CD14-positive monocyte (primary cell): ENCODE measurements around the gene NRXN3. TPM values are rescaled to one million over a fixed set of nuclear protein-coding genes. Genes with fewer than 3 reads are reported as not detected.

Experiments
- DNase-seq, 3 donors: peaks; one replicate each; pipeline ENCODE4 v3.0.0-alpha.2; 2011 to 2022
- H2AFZ ChIP-seq: 2 replicates; pipeline ENCODE4 v1.6.0; 2012; ENCODE audit warnings: mild to moderate bottlenecking, low read depth, low read length, inconsistent platforms; ENCODE audit not compliant: insufficient read depth, poor library complexity, severe bottlenecking
- H3K27ac ChIP-seq, 2 donors: 1 replicate in 1 of 2; 2 replicates in 1 of 2; pipeline ENCODE4 v1.5.1; 2012 to 2013; ENCODE audit warnings: low read length in 2 of 2, control low read depth in 1 of 2, inconsistent platforms in 1 of 2, low read depth in 1 of 2, mild to moderate bottlenecking in 1 of 2
- H3K27me3 ChIP-seq, 2 donors: one replicate each; pipeline versions ENCODE4 v1.6.0 to v1.6.1; 2011 to 2013; ENCODE audit warnings: low read length in 2 of 2; ENCODE audit not compliant: control insufficient read depth in 2 of 2, insufficient read depth in 2 of 2
- H3K36me3 ChIP-seq, 2 donors: replicated peaks in 1 of 2; 1 replicate in 1 of 2; 2 replicates in 1 of 2; pipeline versions ENCODE4 v1.5.1 to v1.6.1; 2012 to 2013; ENCODE audit warnings: low read length in 2 of 2, control low read depth in 1 of 2, inconsistent platforms in 1 of 2, mild to moderate bottlenecking in 1 of 2; ENCODE audit not compliant: insufficient read depth in 2 of 2, control insufficient read depth in 1 of 2
- H3K4me1 ChIP-seq, 2 donors: 1 replicate in 1 of 2; 2 replicates in 1 of 2; pipeline versions ENCODE4 v1.5.1 to v1.6.1; 2012 to 2013; ENCODE audit warnings: low read length in 2 of 2, control low read depth in 1 of 2, inconsistent platforms in 1 of 2, mild to moderate bottlenecking in 1 of 2, moderate library complexity in 1 of 2; ENCODE audit not compliant: insufficient read depth in 2 of 2, control insufficient read depth in 1 of 2
- H3K4me2 ChIP-seq: replicated peaks from 2 replicates; pipeline ENCODE3; 2012; ENCODE audit warnings: low read length, moderate library complexity, mild to moderate bottlenecking; ENCODE audit not compliant: poor library complexity, severe bottlenecking; ENCODE audit errors: extremely low read depth
- H3K4me3 ChIP-seq, 3 experiments: fragments of 200-600 bp in 1 of 3; sonication (generic) in 1 of 3; replicated peaks in 1 of 3; 1 replicate in 2 of 3; 2 replicates in 1 of 3; pipeline ENCODE4 v1.5.1; 2011 to 2013; ENCODE audit warnings: low read length in 3 of 3, mild to moderate bottlenecking in 3 of 3, control low read depth in 2 of 3, low read depth in 2 of 3, inconsistent platforms in 1 of 3, moderate library complexity in 1 of 3
- H3K79me2 ChIP-seq: 2 replicates; pipeline ENCODE4 v1.6.0; 2012; ENCODE audit warnings: mild to moderate bottlenecking, control low read depth, inconsistent platforms, low read length, moderate library complexity; ENCODE audit not compliant: insufficient read depth
- H3K9ac ChIP-seq: 2 replicates; pipeline ENCODE4 v1.6.0; 2017; ENCODE audit warnings: low read length, mild to moderate bottlenecking; ENCODE audit not compliant: insufficient read depth, poor library complexity, severe bottlenecking
- H3K9me3 ChIP-seq, 2 donors: replicated peaks in 1 of 2; 1 replicate in 1 of 2; 2 replicates in 1 of 2; pipeline versions ENCODE4 v1.5.1 to v1.6.1; 2012 to 2013; ENCODE audit warnings: low read length in 2 of 2, control low read depth in 1 of 2; ENCODE audit not compliant: control insufficient read depth in 1 of 2, insufficient read depth in 1 of 2
- H4K20me1 ChIP-seq: 2 replicates; pipeline ENCODE4 v1.6.0; 2012; ENCODE audit warnings: mild to moderate bottlenecking, low read length, control low read depth, moderate library complexity; ENCODE audit not compliant: insufficient read depth
- H3K27ac Mint-ChIP-seq, 7 donors: one replicate each; pipeline ENCODE4 v1.8.0; 2020; ENCODE audit warnings: mild to moderate bottlenecking in 7 of 7, mixed read lengths in 7 of 7, moderate library complexity in 6 of 7, inconsistent platforms in 2 of 7
- H3K27me3 Mint-ChIP-seq, 3 donors: one replicate each; pipeline ENCODE4 v1.8.0; 2021 to 2022; ENCODE audit warnings: low read depth in 3 of 3, mild to moderate bottlenecking in 3 of 3, mixed read lengths in 3 of 3, moderate library complexity in 3 of 3, inconsistent platforms in 1 of 3
- H3K36me3 Mint-ChIP-seq, 2 donors: one replicate each; pipeline ENCODE4 v1.8.0; 2020; ENCODE audit warnings: mixed read lengths in 2 of 2, inconsistent platforms in 1 of 2, mild to moderate bottlenecking in 1 of 2
- H3K4me1 Mint-ChIP-seq: one replicate; pipeline ENCODE4 v1.8.0; 2020; ENCODE audit warnings: mild to moderate bottlenecking, mixed read lengths
- H3K4me3 Mint-ChIP-seq, 2 donors: one replicate each; pipeline ENCODE4 v1.8.0; 2020; ENCODE audit warnings: mild to moderate bottlenecking in 2 of 2, mixed read lengths in 2 of 2, moderate library complexity in 1 of 2
- H3K9me3 Mint-ChIP-seq, 7 donors: one replicate each; pipeline ENCODE4 v1.8.0; 2020 to 2022; ENCODE audit warnings: mixed read lengths in 7 of 7, mild to moderate bottlenecking in 6 of 7, moderate library complexity in 6 of 7, inconsistent platforms in 2 of 7
- CTCF ChIP-seq: fragments of 200-600 bp; IDR thresholded peaks from one replicate; pipeline ENCODE4 v1.8.0; 2022; ENCODE audit warnings: antibody characterized with exemption, mild to moderate bottlenecking
- WGBS: methylation state at CpG from one replicate; pipeline ENCODE4 v1.1.5; 2013; ENCODE audit warnings: missing lambda C conversion rate; ENCODE audit not compliant: insufficient coverage; 5-methylcytosine and 5-hydroxymethylcytosine counted together
- intact Hi-C, 2 donors: fragments of 100-400 bp; cut with micrococcal nuclease; formaldehyde crosslinking; loops; one replicate each; pipeline versions ENCODE4 v1.15.0 to v1.15.1; 2023
- polyA plus RNA-seq, 3 donors: library from polyadenylated mRNA; depleted of rRNA in 1 of 3; unstranded in 2 of 3; stranded (reverse) in 1 of 3; fragments of 300-500 nt in 2 of 3; fragments of >200 nt in 1 of 3; fragmentation: Illumina TruSeq in 2 of 3; gene quantifications; 1 replicate in 2 of 3; 2 replicates in 1 of 3; pipeline ENCODE4 v1.2.3, GENCODE V29; 2012 to 2021

Gene NRXN3
- polyA plus RNA-seq, 3 donors = not detected

GRCh38 chr14:79705126-79705894 lies 1535.1 kb downstream of the NRXN3 start:
- DNase-seq = no peak
- H3K27ac Mint-ChIP-seq = no peak overlapping the region
- Histone ChIP-seq H3K79me2 (no peaks in the 10 kb centered on the region), H4K20me1 (no peaks in the 10 kb centered on the region), H3K4me3 (no peak overlapping the region), H2AFZ (no peak overlapping the region), H3K4me1 (no peaks in the 10 kb centered on the region), H3K9ac (no peak overlapping the region), H3K36me3 (no peaks in the 10 kb centered on the region), H3K4me2 (no peak overlapping the region), H3K27me3 (no peaks in the 10 kb centered on the region), H3K27ac (no peak overlapping the region), H3K9me3 (no peaks in the 10 kb centered on the region)
- H3K4me3 Mint-ChIP-seq = no peak overlapping the region
- H3K36me3 Mint-ChIP-seq = no peaks in the 10 kb centered on the region
- no peak for TF ChIP-seq CTCF
- H3K27me3 Mint-ChIP-seq = no peaks in the 10 kb centered on the region
- WGBS = 77% methylated on average over 5 of the region's 11 CpGs
- H3K9me3 Mint-ChIP-seq = peaks cover 0 to 10% (median 3%) of the 10 kb centered on the region in 7 donors
- intact Hi-C loops = no loop called here
- no peaks in the 10 kb centered on the region for H3K4me1 Mint-ChIP-seq

GRCh38 chr14:79706382-79706781 lies 1536.2 kb downstream of the NRXN3 start:
- Histone ChIP-seq H3K4me3 (no peak overlapping the region), H3K9me3 (no peaks in the 10 kb centered on the region), H3K27ac (no peak overlapping the region), H2AFZ (no peak overlapping the region), H4K20me1 (no peaks in the 10 kb centered on the region), H3K4me1 (no peaks in the 10 kb centered on the region), H3K79me2 (no peaks in the 10 kb centered on the region), H3K27me3 (no peaks in the 10 kb centered on the region), H3K36me3 (no peaks in the 10 kb centered on the region), H3K9ac (no peak overlapping the region), H3K4me2 (no peak overlapping the region)
- peaks cover 0 to 10% (median 3%) of the 10 kb centered on the region in 7 donors for H3K9me3 Mint-ChIP-seq
- H3K27me3 Mint-ChIP-seq = no peaks in the 10 kb centered on the region
- H3K4me3 Mint-ChIP-seq = no peak overlapping the region
- no peaks in the 10 kb centered on the region for H3K36me3 Mint-ChIP-seq
- H3K27ac Mint-ChIP-seq = no peak overlapping the region
- no peaks in the 10 kb centered on the region for H3K4me1 Mint-ChIP-seq
- no CpG with 5 or more reads among the region's 2 CpGs for WGBS
- intact Hi-C loops = no loop called here
- TF ChIP-seq CTCF = no peak
- no peak for DNase-seq
